Measurements from ENCODE around the gene CD99.

CD99 gene

DNA sequence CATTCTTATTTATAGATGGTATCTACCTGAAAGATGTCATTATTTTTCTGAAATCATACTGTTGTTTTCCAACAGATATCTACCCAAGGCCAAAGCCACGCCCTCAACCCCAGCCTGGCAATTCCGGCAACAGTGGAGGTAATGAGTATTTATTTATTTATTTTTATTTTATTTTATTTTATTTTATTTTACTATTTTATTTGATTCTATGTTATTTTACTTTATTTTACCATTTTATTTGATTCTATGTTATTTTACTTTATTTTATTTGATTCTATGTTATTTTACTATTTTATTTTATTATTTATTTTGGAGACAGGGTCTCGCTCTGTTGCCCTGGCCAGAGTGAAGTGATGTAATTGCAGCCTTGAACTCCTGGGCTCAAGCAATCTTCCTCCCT lies 98.5 kb downstream of the CD99 start:
- H3K4me3 ChIP-seq (ENCODE audit: low read depth, low read length), result no peak overlapping the region
- no peak for DNase-seq (ENCODE audit: low read depth)
- TF ChIP-seq, protein P1, sequence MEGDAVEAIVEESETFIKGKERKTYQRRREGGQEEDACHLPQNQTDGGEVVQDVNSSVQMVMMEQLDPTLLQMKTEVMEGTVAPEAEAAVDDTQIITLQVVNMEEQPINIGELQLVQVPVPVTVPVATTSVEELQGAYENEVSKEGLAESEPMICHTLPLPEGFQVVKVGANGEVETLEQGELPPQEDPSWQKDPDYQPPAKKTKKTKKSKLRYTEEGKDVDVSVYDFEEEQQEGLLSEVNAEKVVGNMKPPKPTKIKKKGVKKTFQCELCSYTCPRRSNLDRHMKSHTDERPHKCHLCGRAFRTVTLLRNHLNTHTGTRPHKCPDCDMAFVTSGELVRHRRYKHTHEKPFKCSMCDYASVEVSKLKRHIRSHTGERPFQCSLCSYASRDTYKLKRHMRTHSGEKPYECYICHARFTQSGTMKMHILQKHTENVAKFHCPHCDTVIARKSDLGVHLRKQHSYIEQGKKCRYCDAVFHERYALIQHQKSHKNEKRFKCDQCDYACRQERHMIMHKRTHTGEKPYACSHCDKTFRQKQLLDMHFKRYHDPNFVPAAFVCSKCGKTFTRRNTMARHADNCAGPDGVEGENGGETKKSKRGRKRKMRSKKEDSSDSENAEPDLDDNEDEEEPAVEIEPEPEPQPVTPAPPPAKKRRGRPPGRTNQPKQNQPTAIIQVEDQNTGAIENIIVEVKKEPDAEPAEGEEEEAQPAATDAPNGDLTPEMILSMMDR (conservative IDR thresholded peaks at IDR 0.05; ENCODE audit: low read depth, low read length), result no peak
